ENCODE measurements around the gene RND1.
"Not testable (repeated sequence)": the region's sequence is repeated elsewhere in the genome, so short reads cannot be mapped to it uniquely, and the experiment has no call there.

DNA sequence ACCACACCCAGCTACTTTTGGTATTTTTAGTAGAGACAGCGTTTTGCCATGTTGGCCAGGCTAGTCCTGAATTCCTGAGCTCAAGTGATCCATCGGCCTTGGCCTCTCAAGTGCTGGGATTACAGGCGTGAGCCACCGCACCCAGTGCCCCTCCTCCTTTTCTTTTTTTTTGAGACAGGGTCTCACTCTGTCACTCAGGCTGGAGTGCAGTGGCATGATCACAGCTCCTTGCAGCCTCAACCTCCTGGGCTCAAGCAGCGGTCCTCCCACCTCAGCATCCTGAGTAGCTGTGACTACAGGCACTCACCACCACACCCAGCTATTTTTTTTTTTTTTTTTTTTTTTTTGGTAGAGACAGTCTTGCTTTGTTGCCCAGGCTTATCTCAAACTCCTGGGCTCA, 5.4 kb downstream of the RND1 start:
- not testable (repeated sequence) for TF ChIP-seq MTA1 (CRISPR knock-in tag; IDR thresholded peaks at IDR 0.05; ENCODE audit: borderline replicate concordance); ZNF674 (CRISPR knock-in tag; IDR thresholded peaks at IDR 0.05; ENCODE audit: low read depth); ZNF230 (CRISPR knock-in tag; IDR thresholded peaks at IDR 0.05); AGO1 (IDR thresholded peaks at IDR 0.05; ENCODE audit: low read depth, low read length, poor library complexity, severe bottlenecking); GABPA (IDR thresholded peaks at IDR 0.05; ENCODE audit: low read depth, low read length); GABPA (CRISPR knock-in tag; IDR thresholded peaks at IDR 0.05; ENCODE audit: low read depth); ZNF282 (IDR thresholded peaks at IDR 0.05; ENCODE audit: partially characterized antibody); KDM5B (CRISPR knock-in tag; IDR thresholded peaks at IDR 0.05; ENCODE audit: borderline replicate concordance); HCFC1 (IDR thresholded peaks at IDR 0.05; ENCODE audit: low read depth, low read length); CCDC6 (CRISPR knock-in tag; IDR thresholded peaks at IDR 0.05); ZNF577 (CRISPR knock-in tag; IDR thresholded peaks at IDR 0.05; ENCODE audit: borderline replicate concordance, low read depth); ZNF644 (CRISPR knock-in tag; IDR thresholded peaks at IDR 0.05; ENCODE audit: low read depth)
- TF ChIP-seq, protein P1, sequence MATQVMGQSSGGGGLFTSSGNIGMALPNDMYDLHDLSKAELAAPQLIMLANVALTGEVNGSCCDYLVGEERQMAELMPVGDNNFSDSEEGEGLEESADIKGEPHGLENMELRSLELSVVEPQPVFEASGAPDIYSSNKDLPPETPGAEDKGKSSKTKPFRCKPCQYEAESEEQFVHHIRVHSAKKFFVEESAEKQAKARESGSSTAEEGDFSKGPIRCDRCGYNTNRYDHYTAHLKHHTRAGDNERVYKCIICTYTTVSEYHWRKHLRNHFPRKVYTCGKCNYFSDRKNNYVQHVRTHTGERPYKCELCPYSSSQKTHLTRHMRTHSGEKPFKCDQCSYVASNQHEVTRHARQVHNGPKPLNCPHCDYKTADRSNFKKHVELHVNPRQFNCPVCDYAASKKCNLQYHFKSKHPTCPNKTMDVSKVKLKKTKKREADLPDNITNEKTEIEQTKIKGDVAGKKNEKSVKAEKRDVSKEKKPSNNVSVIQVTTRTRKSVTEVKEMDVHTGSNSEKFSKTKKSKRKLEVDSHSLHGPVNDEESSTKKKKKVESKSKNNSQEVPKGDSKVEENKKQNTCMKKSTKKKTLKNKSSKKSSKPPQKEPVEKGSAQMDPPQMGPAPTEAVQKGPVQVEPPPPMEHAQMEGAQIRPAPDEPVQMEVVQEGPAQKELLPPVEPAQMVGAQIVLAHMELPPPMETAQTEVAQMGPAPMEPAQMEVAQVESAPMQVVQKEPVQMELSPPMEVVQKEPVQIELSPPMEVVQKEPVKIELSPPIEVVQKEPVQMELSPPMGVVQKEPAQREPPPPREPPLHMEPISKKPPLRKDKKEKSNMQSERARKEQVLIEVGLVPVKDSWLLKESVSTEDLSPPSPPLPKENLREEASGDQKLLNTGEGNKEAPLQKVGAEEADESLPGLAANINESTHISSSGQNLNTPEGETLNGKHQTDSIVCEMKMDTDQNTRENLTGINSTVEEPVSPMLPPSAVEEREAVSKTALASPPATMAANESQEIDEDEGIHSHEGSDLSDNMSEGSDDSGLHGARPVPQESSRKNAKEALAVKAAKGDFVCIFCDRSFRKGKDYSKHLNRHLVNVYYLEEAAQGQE (IDR thresholded peaks at IDR 0.05; ENCODE audit: borderline replicate concordance in 1 of 2, low read depth in 1 of 2, low read length in 2 of 2) = not testable (repeated sequence)
- TF ChIP-seq, protein P2, sequence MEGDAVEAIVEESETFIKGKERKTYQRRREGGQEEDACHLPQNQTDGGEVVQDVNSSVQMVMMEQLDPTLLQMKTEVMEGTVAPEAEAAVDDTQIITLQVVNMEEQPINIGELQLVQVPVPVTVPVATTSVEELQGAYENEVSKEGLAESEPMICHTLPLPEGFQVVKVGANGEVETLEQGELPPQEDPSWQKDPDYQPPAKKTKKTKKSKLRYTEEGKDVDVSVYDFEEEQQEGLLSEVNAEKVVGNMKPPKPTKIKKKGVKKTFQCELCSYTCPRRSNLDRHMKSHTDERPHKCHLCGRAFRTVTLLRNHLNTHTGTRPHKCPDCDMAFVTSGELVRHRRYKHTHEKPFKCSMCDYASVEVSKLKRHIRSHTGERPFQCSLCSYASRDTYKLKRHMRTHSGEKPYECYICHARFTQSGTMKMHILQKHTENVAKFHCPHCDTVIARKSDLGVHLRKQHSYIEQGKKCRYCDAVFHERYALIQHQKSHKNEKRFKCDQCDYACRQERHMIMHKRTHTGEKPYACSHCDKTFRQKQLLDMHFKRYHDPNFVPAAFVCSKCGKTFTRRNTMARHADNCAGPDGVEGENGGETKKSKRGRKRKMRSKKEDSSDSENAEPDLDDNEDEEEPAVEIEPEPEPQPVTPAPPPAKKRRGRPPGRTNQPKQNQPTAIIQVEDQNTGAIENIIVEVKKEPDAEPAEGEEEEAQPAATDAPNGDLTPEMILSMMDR (CRISPR knock-in tag; IDR thresholded peaks at IDR 0.05) = not testable (repeated sequence)

All from HepG2 (cell line).